Endothelial cell of umbilical vein (primary cell): ENCODE measurements around the gene NUAK1. TPM values are rescaled to one million over a fixed set of nuclear protein-coding genes. Genes with fewer than 3 reads are reported as not detected.

Source experiments
- BruUV-seq: library from RNA; stranded (reverse); fragments of 400-500 nt; replicated peaks from 2 replicates; lab custom pipeline; 2021; lab: Mats Ljungman, UMichigan
- CTCF ChIA-PET: fragments of 300-600, 350-600 bp; sonication (Branson Sonifier 250); formaldehyde crosslinking; loops from one replicate; lab custom pipeline; 2021; ENCODE audit warnings: antibody characterized with exemption, inconsistent platforms; lab: Charles Lee
- POLR2A ChIA-PET: fragments of 300-600, 350-600 bp; sonication (Branson Sonifier 250); formaldehyde crosslinking; loops from one replicate; lab custom pipeline; 2021; ENCODE audit warnings: antibody characterized with exemption, inconsistent platforms; lab: Charles Lee
- DNase-seq: peaks from one replicate; pipeline ENCODE4 v3.0.0-alpha.2; 2011; ENCODE audit warnings: low read depth, low spot score
- FAIRE-seq: peaks from 2 replicates; lab custom pipeline; 2011; peaks lifted over from hg19 to GRCh38; lab: Jason Lieb, UNC
- H2AFZ ChIP-seq: 2 replicates; pipeline ENCODE4 v1.6.0; 2012; ENCODE audit warnings: low read depth, low read length, control low read depth, inconsistent platforms
- H3K27ac ChIP-seq: 2 replicates; pipeline ENCODE4 v1.5.1; 2011; ENCODE audit warnings: low read depth, mild to moderate bottlenecking, control low read depth, low read length, moderate library complexity; ENCODE audit not compliant: insufficient read depth
- H3K27me3 ChIP-seq, 2 experiments: 2 replicates each; pipeline versions ENCODE4 v1.6.0 to v1.6.1; 2011; ENCODE audit warnings: low read length in 2 of 2, mixed read lengths in 1 of 2; ENCODE audit not compliant: control insufficient read depth in 2 of 2, insufficient read depth in 2 of 2
- H3K36me3 ChIP-seq, 2 experiments: 2 replicates in 1 of 2; 3 replicates in 1 of 2; pipeline ENCODE4 v1.5.1; 2011; ENCODE audit warnings: low read length in 2 of 2, mild to moderate bottlenecking in 1 of 2, moderate library complexity in 1 of 2; ENCODE audit not compliant: control insufficient read depth in 2 of 2, insufficient read depth in 2 of 2; ENCODE audit errors: extremely low read depth in 1 of 2
- H3K4me1 ChIP-seq: 3 replicates; pipeline ENCODE4 v1.5.1; 2011; ENCODE audit warnings: mild to moderate bottlenecking, low read length; ENCODE audit not compliant: control insufficient read depth, insufficient read depth; ENCODE audit errors: extremely low read depth
- H3K4me2 ChIP-seq: 2 replicates; pipeline ENCODE4 v1.6.1; 2011; ENCODE audit warnings: low read length, control low read depth, mixed read lengths; ENCODE audit not compliant: insufficient read depth
- H3K4me3 ChIP-seq, 3 experiments: fragments of 200-600 bp in 1 of 3; sonication (generic), shearing (Covaris generic) in 1 of 3; replicated peaks in 1 of 3; 2 replicates each; pipeline ENCODE4 v1.5.1; 2011 to 2016; ENCODE audit warnings: control low read depth in 3 of 3, low read length in 3 of 3, mild to moderate bottlenecking in 2 of 3, inconsistent platforms in 1 of 3, low read depth in 1 of 3, moderate library complexity in 1 of 3; ENCODE audit not compliant: insufficient read depth in 1 of 3
- H3K79me2 ChIP-seq: 2 replicates; pipeline ENCODE4 v1.6.0; 2012; ENCODE audit warnings: low read length, inconsistent platforms; ENCODE audit not compliant: control insufficient read depth, insufficient read depth
- H3K9ac ChIP-seq: replicated peaks from 2 replicates; pipeline ENCODE3; 2011; ENCODE audit warnings: low read length, control low read depth; ENCODE audit not compliant: insufficient read depth; ENCODE audit errors: extremely low read depth
- H3K9me1 ChIP-seq: replicated peaks from 3 replicates; pipeline ENCODE4 v1.6.0; 2011; ENCODE audit warnings: mild to moderate bottlenecking, low read length; ENCODE audit not compliant: control insufficient read depth, insufficient read depth; ENCODE audit errors: extremely low read depth
- H3K9me3 ChIP-seq: replicated peaks from 2 replicates; pipeline ENCODE4 v1.5.1; 2012; ENCODE audit warnings: low read length, inconsistent platforms; ENCODE audit not compliant: control insufficient read depth, insufficient read depth
- H4K20me1 ChIP-seq: replicated peaks from 2 replicates; pipeline ENCODE3; 2011; ENCODE audit warnings: mild to moderate bottlenecking, low read length; ENCODE audit not compliant: control insufficient read depth, insufficient read depth; ENCODE audit errors: extremely low read depth
- CTCF ChIP-seq, 2 donors: IDR thresholded peaks; 1 replicate in 1 of 2; 2 replicates in 1 of 2; pipeline ENCODE4 v1.5.1; 2011; ENCODE audit warnings: low read length in 2 of 2, mild to moderate bottlenecking in 2 of 2, moderate library complexity in 2 of 2, control low read depth in 1 of 2, inconsistent platforms in 1 of 2, low read depth in 1 of 2; ENCODE audit not compliant: insufficient read depth in 1 of 2; ENCODE audit errors: extremely low read depth in 1 of 2
- EZH2 ChIP-seq: IDR thresholded peaks from 2 replicates; pipeline ENCODE4 v1.6.1; 2012; ENCODE audit warnings: borderline replicate concordance, low read depth, mild to moderate bottlenecking, moderate library complexity, low read length, inconsistent platforms; ENCODE audit not compliant: severe bottlenecking
- FOS ChIP-seq: IDR thresholded peaks from 2 replicates; pipeline ENCODE4 v1.6.1; 2011; ENCODE audit warnings: mild to moderate bottlenecking, low read length, moderate library complexity, borderline replicate concordance; ENCODE audit not compliant: insufficient read depth
- GATA2 ChIP-seq: IDR thresholded peaks from 2 replicates; pipeline ENCODE4 v1.7.0; 2011; ENCODE audit warnings: low read depth, mild to moderate bottlenecking, moderate library complexity, mixed read lengths, low read length; ENCODE audit not compliant: insufficient read length, insufficient read depth
- JUN ChIP-seq: IDR thresholded peaks from 2 replicates; pipeline ENCODE4 v1.6.1; 2011; ENCODE audit warnings: borderline replicate concordance, low read depth; ENCODE audit not compliant: insufficient read length, insufficient read depth
- MAX ChIP-seq: IDR thresholded peaks from 2 replicates; pipeline ENCODE4 v1.6.1; 2011; ENCODE audit not compliant: insufficient read depth, insufficient read length
- MYC ChIP-seq: IDR thresholded peaks from one replicate; pipeline ENCODE4 v1.6.1; 2011; ENCODE audit warnings: mild to moderate bottlenecking, low read depth, low read length
- POLR2A ChIP-seq: IDR thresholded peaks from 2 replicates; pipeline ENCODE4 v1.6.1; 2012; ENCODE audit warnings: low read depth, mild to moderate bottlenecking, control low read depth, low read length
- POLR2AphosphoS5 ChIP-seq: IDR thresholded peaks from 2 replicates; pipeline ENCODE4 v1.6.1; 2012; ENCODE audit warnings: low read depth, mild to moderate bottlenecking, control low read depth, low read length, moderate library complexity; ENCODE audit not compliant: insufficient read depth
- dilution Hi-C: fragments of 300-500 bp; cut with MboI; formaldehyde crosslinking; loops from one replicate; pipeline ENCODE4 v1.15.0; 2019; ENCODE audit warnings: low sequenced_read_pairs; ENCODE audit not compliant: extremely low pct_ligation_motif_present
- intact Hi-C: fragments of 100-400 bp; cut with micrococcal nuclease; formaldehyde crosslinking; loops from one replicate; pipeline ENCODE4 v1.10.0; 2022
- polyA plus RNA-seq, 4 experiments: library from polyadenylated mRNA; depleted of rRNA in 3 of 4; stranded (reverse) in 3 of 4; unstranded in 1 of 4; fragments of >200 nt; gene quantifications; 2 replicates each; pipeline versions ENCODE4 v1.2.1 to v1.2.3, GENCODE V29; 2011 to 2012; ENCODE audit warnings: missing spikeins in 1 of 4
- total RNA-seq: library from RNA; stranded (reverse); gene quantifications from 2 replicates; pipeline ENCODE4 v1.2.3, GENCODE V29; 2021

The NUAK1 gene
- total and polyA plus RNA-seq, 2 donors (not counting 3 experiments of a cell fraction or from before 2014, with no cell fraction given) = 34.2 to 39.7 TPM

- Histone ChIP-seq H3K27ac (no peak overlapping the region), H3K4me2 (no peak overlapping the region), H3K79me2 (no peaks in the 10 kb centered on the region), H4K20me1 (no peaks in the 10 kb centered on the region), H3K4me3 (no peak overlapping the region), H3K9me3 (no peaks in the 10 kb centered on the region), H3K4me1 (peaks cover 25% of the 10 kb centered on the region), H3K9ac (no peak overlapping the region), H3K9me1 (no peaks in the 10 kb centered on the region), H2AFZ (no peak overlapping the region), H3K36me3 (peaks cover 12 to 31% of the 10 kb centered on the region in 2 experiments), H3K27me3 (no peaks in the 10 kb centered on the region)
- CTCF ChIA-PET = interaction anchor here (1.5 kb wide), 1 partner anchor 374 kb away, joined by 3 read pairs; no protein-coding TSS in a partner anchor
- dilution Hi-C loops (no loop called here), intact Hi-C loops (no loop called here)
- FAIRE-seq (no peak), DNase-seq (no peak)
- no TSS peak for BruUV-seq
- TF ChIP-seq MYC = no peak
- no peak for TF ChIP-seq GATA2
- no peak for TF ChIP-seq CTCF (IDR thresholded peaks at IDR 0.05; ENCODE audit: extremely low read depth in 1 of 2, insufficient read depth in 1 of 2, low read depth in 1 of 2, low read length in 2 of 2)
- no peak for TF ChIP-seq JUN
- no peak for TF ChIP-seq POLR2A
- no peak for TF ChIP-seq FOS
- no peak for TF ChIP-seq MAX
- TF ChIP-seq EZH2 = no peak
- TF ChIP-seq POLR2AphosphoS5 = no peak
- POLR2A ChIA-PET = no interaction called here
Observed at GRCh38 chr12:106080791-106081170, 58.0 kb downstream of the NUAK1 start.
